Measurements from ENCODE around the gene SECISBP2L.

Gene SECISBP2L

GRCh38 chr15:49084285-49084570 lies 38.0 kb upstream of the SECISBP2L start:
- H3K27ac ChIP-seq, result no peak overlapping the region
- TF ChIP-seq CTCF (IDR thresholded peaks at IDR 0.05) (no peak), ZFX (IDR thresholded peaks at IDR 0.05; ENCODE audit: borderline replicate concordance) (no peak)

GRCh38 chr15:49083401-49084284 lies 37.4 kb upstream of the SECISBP2L start:
- no peak overlapping the region for H3K27ac ChIP-seq
- TF ChIP-seq ZFX (IDR thresholded peaks at IDR 0.05; ENCODE audit: borderline replicate concordance), result no peak
- no peak for TF ChIP-seq CTCF (IDR thresholded peaks at IDR 0.05)

GRCh38 chr15:49082960-49083359 lies 36.7 kb upstream of the SECISBP2L start:
- no peak for TF ChIP-seq CTCF (IDR thresholded peaks at IDR 0.05)
- TF ChIP-seq ZFX (IDR thresholded peaks at IDR 0.05; ENCODE audit: borderline replicate concordance), result no peak
- H3K27ac ChIP-seq, result no peak overlapping the region

GRCh38 chr15:49079340-49080039 lies 33.2 kb upstream of the SECISBP2L start:
- no peak overlapping the region for H3K27ac ChIP-seq
- TF ChIP-seq ZFX (IDR thresholded peaks at IDR 0.05; ENCODE audit: borderline replicate concordance) (no peak), CTCF (IDR thresholded peaks at IDR 0.05) (0 out of 2 replicates have a peak, but pooled peaks have one; percentile 4)

GRCh38 chr15:49075881-49076280 lies 29.6 kb upstream of the SECISBP2L start:
- no peak for TF ChIP-seq ZFX (IDR thresholded peaks at IDR 0.05; ENCODE audit: borderline replicate concordance)
- no peak for TF ChIP-seq CTCF (IDR thresholded peaks at IDR 0.05)
- peak overlapping the region; percentile 69 for H3K27ac ChIP-seq

- H3K27ac ChIP-seq, result peak overlapping the region; percentile 69
These were observed 28.5 kb upstream of the SECISBP2L start for GRCh38 chr15:49074589-49075287.

GRCh38 chr15:49066372-49066771 lies 20.1 kb upstream of the SECISBP2L start:
- TF ChIP-seq ZFX (IDR thresholded peaks at IDR 0.05; ENCODE audit: borderline replicate concordance), result no peak
- no peak overlapping the region for H3K27ac ChIP-seq

GRCh38 chr15:49064884-49065283 lies 18.6 kb upstream of the SECISBP2L start:
- no peak for TF ChIP-seq CTCF (IDR thresholded peaks at IDR 0.05)
- TF ChIP-seq ZFX (IDR thresholded peaks at IDR 0.05; ENCODE audit: borderline replicate concordance), result no peak
- H3K27ac ChIP-seq, result no peak overlapping the region

Data from 22Rv1 (cell line).